Stimulated activated naive CD8-positive, alpha-beta T cell treated with anti-CD3 and anti-CD28 coated beads, Interleukin-15, amount 100 ng/mL, for 72 hours (primary cell): ENCODE results near the gene ADGRL3.

Experiments
- ATAC-seq: fragments of 150-1000 bp; cut with Tn5 transposase; 2 replicates; pipeline ENCODE4 v1.10.0; 2021; ENCODE audit warnings: mild to moderate bottlenecking, moderate library complexity
- DNase-seq, 2 donors: peaks; one replicate each; pipeline ENCODE4 v3.0.0; 2021 to 2022
- H3K27ac Mint-ChIP-seq, 2 donors: one replicate each; pipeline ENCODE4 v1.8.0; 2022; ENCODE audit warnings: mild to moderate bottlenecking in 2 of 2, mixed read lengths in 2 of 2, moderate library complexity in 2 of 2
- H3K27me3 Mint-ChIP-seq: one replicate; pipeline ENCODE4 v1.8.0; 2022; ENCODE audit warnings: mixed read lengths
- H3K4me1 Mint-ChIP-seq: one replicate; pipeline ENCODE4 v1.8.0; 2022; ENCODE audit warnings: mild to moderate bottlenecking, mixed read lengths
- H3K4me3 Mint-ChIP-seq, 2 donors: one replicate each; pipeline ENCODE4 v1.8.0; 2022; ENCODE audit warnings: mild to moderate bottlenecking in 2 of 2, mixed read lengths in 2 of 2, moderate library complexity in 1 of 2
- H3K9me3 Mint-ChIP-seq, 2 donors: one replicate each; pipeline ENCODE4 v1.8.0; 2022; ENCODE audit warnings: mixed read lengths in 2 of 2

Gene ADGRL3

GRCh38 chr4:62115216-62115615 lies 915.1 kb downstream of the ADGRL3 start:
- Mint-ChIP-seq H3K27me3 (no peaks in the 10 kb centered on the region), H3K4me1 (no peaks in the 10 kb centered on the region)

GRCh38 chr4:62117886-62118285 lies 917.8 kb downstream of the ADGRL3 start:
- H3K27ac Mint-ChIP-seq: no peak overlapping the region
- H3K27me3 Mint-ChIP-seq: no peaks in the 10 kb centered on the region
- H3K4me3 Mint-ChIP-seq: no peak overlapping the region
- ATAC-seq: no peak
- peaks cover 0 to 12% of the 10 kb centered on the region in 2 donors for H3K9me3 Mint-ChIP-seq
- DNase-seq: no peak
- H3K4me1 Mint-ChIP-seq: no peaks in the 10 kb centered on the region

More at GRCh38 chr4:62115216-62115615, 915.1 kb downstream of the ADGRL3 start:
- H3K9me3 Mint-ChIP-seq: peaks cover 0 to 12% of the 10 kb centered on the region in 2 donors
- no peak overlapping the region for H3K4me3 Mint-ChIP-seq
- H3K27ac Mint-ChIP-seq: no peak overlapping the region
- DNase-seq (no peak), ATAC-seq (no peak)

GRCh38 chr4:62118558-62118957 lies 918.4 kb downstream of the ADGRL3 start:
- Mint-ChIP-seq H3K27ac (no peak overlapping the region), H3K4me3 (no peak overlapping the region), H3K27me3 (no peaks in the 10 kb centered on the region), H3K4me1 (no peaks in the 10 kb centered on the region), H3K9me3 (peaks cover under 1 to 12% of the 10 kb centered on the region in 2 donors)
- ATAC-seq: no peak
- DNase-seq: no peak

- Mint-ChIP-seq H3K4me3 (no peak overlapping the region), H3K27ac (no peak overlapping the region), H3K4me1 (no peaks in the 10 kb centered on the region), H3K9me3 (peaks cover 6 to 7% of the 10 kb centered on the region in 2 donors), H3K27me3 (no peaks in the 10 kb centered on the region)
- ATAC-seq (no peak), DNase-seq (no peak)
Measured at GRCh38 chr4:62119195-62119594, 919.1 kb downstream of the ADGRL3 start.

GRCh38 chr4:62126064-62126732 lies 926.1 kb downstream of the ADGRL3 start:
- Mint-ChIP-seq H3K4me3 (no peak overlapping the region), H3K9me3 (peaks cover 4 to 28% of the 10 kb centered on the region in 2 donors), H3K27me3 (no peaks in the 10 kb centered on the region), H3K4me1 (no peaks in the 10 kb centered on the region), H3K27ac (no peak overlapping the region)
- DNase-seq (no peak), ATAC-seq (no peak)
